ENCODE data around the gene RYR3. TPM values are rescaled to one million over a fixed set of nuclear protein-coding genes. Genes with fewer than 3 reads are reported as not detected.

RYR3 gene
- total and polyA plus RNA-seq, 4 donors: 0.09 to 1.4 (median 0.47) TPM

- Histone ChIP-seq H3K27me3 (ENCODE audit: control insufficient read depth in 3 of 3, insufficient read depth in 3 of 3, low read length in 2 of 3) (no peaks in the 10 kb centered on the region), H3K9me3 (ENCODE audit: control insufficient read depth in 4 of 4, insufficient read depth in 3 of 4, low read length in 3 of 4) (no peaks in the 10 kb centered on the region), H3K9ac (ENCODE audit: insufficient read depth in 1 of 2, low read length in 2 of 2) (no peak overlapping the region), H3K4me1 (ENCODE audit: control insufficient read depth in 5 of 5, insufficient read depth in 5 of 5, low read length in 5 of 5) (no peaks in the 10 kb centered on the region), H3K4me3 (no peak overlapping the region), H3K27ac (ENCODE audit: low read depth in 1 of 2, low read length in 1 of 2) (no peak overlapping the region), H3K36me3 (ENCODE audit: control insufficient read depth in 4 of 4, insufficient read depth in 4 of 4, low read length in 4 of 4) (no peaks in the 10 kb centered on the region)
- ATAC-seq (ENCODE audit: insufficient read depth, low FRiP score) (no peak), DNase-seq (peak in 1 of 3 donors; percentile 19)
- WGBS, 2 donors: 88 to 90% methylated on average over 4 of the region's 4 CpGs
- no peak for TF ChIP-seq CTCF (IDR thresholded peaks at IDR 0.05; ENCODE audit: control extremely low read depth, extremely low read depth)
Measured at GRCh38 chr15:33729653-33730052, 418.9 kb downstream of the RYR3 start.

- H3K27ac ChIP-seq (ENCODE audit: low read depth in 1 of 2, low read length in 1 of 2): no peak overlapping the region
- no peaks in the 10 kb centered on the region for H3K36me3 ChIP-seq (ENCODE audit: control insufficient read depth in 4 of 4, insufficient read depth in 4 of 4, low read length in 4 of 4)
- H3K9ac ChIP-seq (ENCODE audit: insufficient read depth in 1 of 2, low read length in 2 of 2): no peak overlapping the region
- WGBS, 2 donors: 73 to 83% methylated on average over 4 of the region's 4 CpGs
- no peaks in the 10 kb centered on the region for H3K9me3 ChIP-seq (ENCODE audit: control insufficient read depth in 4 of 4, insufficient read depth in 3 of 4, low read length in 3 of 4)
- TF ChIP-seq CTCF (IDR thresholded peaks at IDR 0.05; ENCODE audit: control extremely low read depth, extremely low read depth): no peak
- no peak overlapping the region for H3K4me3 ChIP-seq
- ATAC-seq (ENCODE audit: insufficient read depth, low FRiP score) (no peak), DNase-seq (no peak)
- H3K4me1 ChIP-seq (ENCODE audit: control insufficient read depth in 5 of 5, insufficient read depth in 5 of 5, low read length in 5 of 5): no peaks in the 10 kb centered on the region
- H3K27me3 ChIP-seq (ENCODE audit: control insufficient read depth in 3 of 3, insufficient read depth in 3 of 3, low read length in 2 of 3): no peaks in the 10 kb centered on the region
Measured at GRCh38 chr15:33730815-33731214, 420.0 kb downstream of the RYR3 start.

GRCh38 chr15:33735143-33735542 is 424.4 kb downstream of the RYR3 start:
- no peaks in the 10 kb centered on the region for H3K9me3 ChIP-seq (ENCODE audit: control insufficient read depth in 4 of 4, insufficient read depth in 3 of 4, low read length in 3 of 4)
- TF ChIP-seq CTCF (IDR thresholded peaks at IDR 0.05; ENCODE audit: control extremely low read depth, extremely low read depth): no peak
- no peaks in the 10 kb centered on the region for H3K4me1 ChIP-seq (ENCODE audit: control insufficient read depth in 5 of 5, insufficient read depth in 5 of 5, low read length in 5 of 5)
- H3K4me3 ChIP-seq: no peak overlapping the region
- H3K27me3 ChIP-seq (ENCODE audit: control insufficient read depth in 3 of 3, insufficient read depth in 3 of 3, low read length in 2 of 3): no peaks in the 10 kb centered on the region
- DNase-seq (no peak), ATAC-seq (ENCODE audit: insufficient read depth, low FRiP score) (no peak)
- no peak overlapping the region for H3K9ac ChIP-seq (ENCODE audit: insufficient read depth in 1 of 2, low read length in 2 of 2)
- WGBS, 2 donors: 32 to 39% methylated on average over 1 of the region's 1 CpG
- no peak overlapping the region for H3K27ac ChIP-seq (ENCODE audit: low read depth in 1 of 2, low read length in 1 of 2)
- H3K36me3 ChIP-seq (ENCODE audit: control insufficient read depth in 4 of 4, insufficient read depth in 4 of 4, low read length in 4 of 4): no peaks in the 10 kb centered on the region

GRCh38 chr15:33735637-33736247 is 425.0 kb downstream of the RYR3 start:
- peak; percentile 37 to 68 (median 53) for DNase-seq
- peak; percentile 30 for TF ChIP-seq CTCF (IDR thresholded peaks at IDR 0.05; ENCODE audit: control extremely low read depth, extremely low read depth)
- ATAC-seq (ENCODE audit: insufficient read depth, low FRiP score): no peak
- H3K27me3 ChIP-seq (ENCODE audit: control insufficient read depth in 3 of 3, insufficient read depth in 3 of 3, low read length in 2 of 3): no peaks in the 10 kb centered on the region
- H3K9me3 ChIP-seq (ENCODE audit: control insufficient read depth in 4 of 4, insufficient read depth in 3 of 4, low read length in 3 of 4): no peaks in the 10 kb centered on the region
- no peak overlapping the region for H3K9ac ChIP-seq (ENCODE audit: insufficient read depth in 1 of 2, low read length in 2 of 2)
- H3K4me1 ChIP-seq (ENCODE audit: control insufficient read depth in 5 of 5, insufficient read depth in 5 of 5, low read length in 5 of 5): no peaks in the 10 kb centered on the region
- 52% methylated on average over 7 of the region's 7 CpGs for WGBS, 2 donors
- no peak overlapping the region for H3K4me3 ChIP-seq
- no peaks in the 10 kb centered on the region for H3K36me3 ChIP-seq (ENCODE audit: control insufficient read depth in 4 of 4, insufficient read depth in 4 of 4, low read length in 4 of 4)
- no peak overlapping the region for H3K27ac ChIP-seq (ENCODE audit: low read depth in 1 of 2, low read length in 1 of 2)

All from lung (tissue), 12 donors.